Memory B cell (primary cell): ENCODE data around the gene MARK2.

Experiments
- ATAC-seq: fragments of 150-1000 bp; cut with Tn5 transposase; 2 replicates; pipeline ENCODE4 v1.10.0; 2021; ENCODE audit warnings: low read depth, mild to moderate bottlenecking, moderate library complexity
- DNase-seq, 2 donors: peaks; one replicate each; pipeline ENCODE4 v3.0.0; 2022; ENCODE audit warnings: low spot score in 2 of 2
- H3K27ac Mint-ChIP-seq: one replicate; pipeline ENCODE4 v1.8.0; 2022; ENCODE audit warnings: mild to moderate bottlenecking, moderate library complexity, mixed read lengths
- H3K27me3 Mint-ChIP-seq: one replicate; pipeline ENCODE4 v1.8.0; 2022; ENCODE audit warnings: mixed read lengths
- H3K36me3 Mint-ChIP-seq: one replicate; pipeline ENCODE4 v1.8.0; 2022; ENCODE audit warnings: mild to moderate bottlenecking, mixed read lengths
- H3K4me1 Mint-ChIP-seq: one replicate; pipeline ENCODE4 v1.8.0; 2022; ENCODE audit warnings: mixed read lengths
- H3K4me3 Mint-ChIP-seq: one replicate; pipeline ENCODE4 v1.8.0; 2022; ENCODE audit warnings: mild to moderate bottlenecking, moderate library complexity, mixed read lengths
- H3K9me3 Mint-ChIP-seq: one replicate; pipeline ENCODE4 v1.8.0; 2022; ENCODE audit warnings: mixed read lengths

The MARK2 gene

GRCh38 chr11:63907808-63908530, 69.1 kb downstream of the MARK2 start:
- DNase-seq = no peak
- H3K27ac Mint-ChIP-seq = no peak overlapping the region
- H3K27me3 Mint-ChIP-seq = no peaks in the 10 kb centered on the region
- peaks cover 34% of the 10 kb centered on the region for H3K36me3 Mint-ChIP-seq
- H3K4me1 Mint-ChIP-seq = no peaks in the 10 kb centered on the region
- no peaks in the 10 kb centered on the region for H3K9me3 Mint-ChIP-seq
- H3K4me3 Mint-ChIP-seq = no peak overlapping the region
- no peak for ATAC-seq

- DNase-seq (no peak), ATAC-seq (no peak)
- Mint-ChIP-seq H3K9me3 (no peaks in the 10 kb centered on the region), H3K27me3 (no peaks in the 10 kb centered on the region), H3K36me3 (peaks cover 28% of the 10 kb centered on the region), H3K4me3 (no peak overlapping the region), H3K27ac (no peak overlapping the region), H3K4me1 (no peaks in the 10 kb centered on the region)
These were observed 69.9 kb downstream of the MARK2 start for GRCh38 chr11:63908631-63909401.

GRCh38 chr11:63909591-63910506, 70.9 kb downstream of the MARK2 start:
- DNase-seq = no peak
- Mint-ChIP-seq H3K27me3 (no peaks in the 10 kb centered on the region), H3K9me3 (no peaks in the 10 kb centered on the region), H3K36me3 (peaks cover 21% of the 10 kb centered on the region), H3K4me1 (no peaks in the 10 kb centered on the region), H3K27ac (no peak overlapping the region), H3K4me3 (no peak overlapping the region)
- no peak for ATAC-seq

- ATAC-seq (no peak), DNase-seq (no peak)
- no peak overlapping the region for H3K27ac Mint-ChIP-seq
- peaks cover 2% of the 10 kb centered on the region for H3K27me3 Mint-ChIP-seq
- H3K4me1 Mint-ChIP-seq = no peaks in the 10 kb centered on the region
- H3K9me3 Mint-ChIP-seq = no peaks in the 10 kb centered on the region
- H3K4me3 Mint-ChIP-seq = no peak overlapping the region
- peaks cover 16% of the 10 kb centered on the region for H3K36me3 Mint-ChIP-seq
These were observed 71.8 kb downstream of the MARK2 start for GRCh38 chr11:63910675-63911074.

- no peak overlapping the region for H3K4me3 Mint-ChIP-seq
- H3K27me3 Mint-ChIP-seq = peaks cover 2% of the 10 kb centered on the region
- no peak for ATAC-seq
- DNase-seq = no peak
- no peaks in the 10 kb centered on the region for H3K9me3 Mint-ChIP-seq
- peaks cover 11% of the 10 kb centered on the region for H3K36me3 Mint-ChIP-seq
- no peak overlapping the region for H3K27ac Mint-ChIP-seq
- peaks cover 3% of the 10 kb centered on the region for H3K4me1 Mint-ChIP-seq
These were observed 72.5 kb downstream of the MARK2 start for GRCh38 chr11:63911440-63911839.

- Mint-ChIP-seq H3K4me3 (no peak overlapping the region), H3K27me3 (peaks cover 2% of the 10 kb centered on the region), H3K36me3 (peaks cover 8% of the 10 kb centered on the region), H3K27ac (no peak overlapping the region), H3K4me1 (peaks cover 3% of the 10 kb centered on the region), H3K9me3 (no peaks in the 10 kb centered on the region)
- ATAC-seq (no peak), DNase-seq (no peak)
These were observed 73.0 kb downstream of the MARK2 start for GRCh38 chr11:63911876-63912275.

DNA sequence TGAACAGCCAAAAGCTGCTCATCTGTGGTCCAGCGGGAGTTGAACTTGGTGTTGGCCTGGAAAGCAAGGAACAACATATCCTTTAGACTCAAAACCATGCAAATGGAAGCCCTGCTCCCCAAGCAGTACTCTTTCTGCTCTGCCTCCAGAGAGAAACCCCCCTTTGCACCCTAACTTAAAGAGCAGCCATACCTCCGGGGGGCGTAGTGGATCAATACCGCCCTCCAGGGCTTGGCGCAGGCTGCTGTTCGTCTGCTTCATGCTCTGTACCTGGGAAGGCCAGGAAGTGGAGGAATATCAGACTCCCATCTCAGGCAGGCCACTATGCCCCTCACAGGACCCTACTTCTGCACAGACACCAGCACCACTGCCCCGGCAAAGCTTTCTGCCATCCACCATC, 73.8 kb downstream of the MARK2 start:
- Mint-ChIP-seq H3K36me3 (peaks cover 5% of the 10 kb centered on the region), H3K4me1 (peaks cover 5% of the 10 kb centered on the region), H3K9me3 (no peaks in the 10 kb centered on the region), H3K27ac (no peak overlapping the region), H3K4me3 (no peak overlapping the region), H3K27me3 (peaks cover 2% of the 10 kb centered on the region)
- ATAC-seq (no peak), DNase-seq (no peak)

- DNase-seq (no peak), ATAC-seq (no peak)
- Mint-ChIP-seq H3K27me3 (peaks cover 2% of the 10 kb centered on the region), H3K9me3 (no peaks in the 10 kb centered on the region), H3K4me1 (peaks cover 11% of the 10 kb centered on the region), H3K36me3 (peaks cover 5% of the 10 kb centered on the region), H3K27ac (no peak overlapping the region), H3K4me3 (no peak overlapping the region)
These were observed 75.2 kb downstream of the MARK2 start for GRCh38 chr11:63913866-63914830.

- Mint-ChIP-seq H3K4me3 (peak overlapping the region; percentile 56), H3K36me3 (peaks cover 4% of the 10 kb centered on the region), H3K9me3 (no peaks in the 10 kb centered on the region), H3K27me3 (peaks cover 2% of the 10 kb centered on the region), H3K27ac (no peak overlapping the region), H3K4me1 (peaks cover 11% of the 10 kb centered on the region)
- ATAC-seq (no peak), DNase-seq (no peak)
These were observed 76.2 kb downstream of the MARK2 start for GRCh38 chr11:63914896-63915691.

GRCh38 chr11:63915961-63916836, 77.3 kb downstream of the MARK2 start:
- Mint-ChIP-seq H3K36me3 (no peaks in the 10 kb centered on the region), H3K27ac (no peak overlapping the region), H3K27me3 (peaks cover 2% of the 10 kb centered on the region), H3K4me3 (peak overlapping the region; percentile 88), H3K9me3 (no peaks in the 10 kb centered on the region), H3K4me1 (peaks cover 11% of the 10 kb centered on the region)
- no peak for DNase-seq
- peak; percentile 27 for ATAC-seq

GRCh38 chr11:63916837-63917691, 78.2 kb downstream of the MARK2 start, which contains the start of gene RCOR2:
TSS of gene RCOR2 (minus strand) at chr11:63917164. CDS start at chr11:63916456, 708 bp downstream.
- H3K27ac Mint-ChIP-seq = no peak within 1 kb of the TSS

More at GRCh38 chr11:63916837-63917691, 78.2 kb downstream of the MARK2 start, which contains the start of gene RCOR2:
- H3K27me3 Mint-ChIP-seq = peaks cover 2% of the 10 kb centered on the region
- H3K9me3 Mint-ChIP-seq = no peaks in the 10 kb centered on the region
- H3K4me1 Mint-ChIP-seq = peaks cover 11% of the 10 kb centered on the region
- H3K36me3 Mint-ChIP-seq = no peaks in the 10 kb centered on the region
- DNase-seq (peak; percentile 44 to 65), ATAC-seq (peak; percentile 69)
- H3K4me3 Mint-ChIP-seq = peak within 1 kb of the TSS; percentile 88
